HG02798 (cell line): ENCODE measurements around the gene ATP9A.
"Not testable (repeated sequence)": the region's sequence is repeated elsewhere in the genome, so short reads cannot be mapped to it uniquely, and the experiment has no call there.

Source experiments
- ATAC-seq: cut with Tn5 transposase; IDR thresholded peaks from one replicate; pipeline ENCODE4 v1.9.1; 2021; ENCODE audit warnings: mild to moderate bottlenecking; ENCODE audit not compliant: unreplicated experiment, poor library complexity

Gene ATP9A

GRCh38 chr20:51661609-51662178, 106.5 kb downstream of the ATP9A start:
- ATAC-seq = no peak

- no peak for ATAC-seq
Observed at GRCh38 chr20:51660672-51661608, 107.2 kb downstream of the ATP9A start.

- ATAC-seq = no peak
Observed at GRCh38 chr20:51659491-51660050, 108.6 kb downstream of the ATP9A start.

GRCh38 chr20:51656726-51657260, 111.4 kb downstream of the ATP9A start:
- no peak for ATAC-seq

- not testable (repeated sequence) for ATAC-seq
Observed at GRCh38 chr20:51656089-51656488, 112.1 kb downstream of the ATP9A start.

- no peak for ATAC-seq
Observed at GRCh38 chr20:51654495-51654894, 113.7 kb downstream of the ATP9A start.

- no peak for ATAC-seq
Observed at GRCh38 chr20:51654060-51654459, 114.1 kb downstream of the ATP9A start.

- ATAC-seq = no peak
Observed at GRCh38 chr20:51653226-51653625, 115.0 kb downstream of the ATP9A start.

GRCh38 chr20:51651921-51652549, 116.2 kb downstream of the ATP9A start:
- no peak for ATAC-seq

- no peak for ATAC-seq
Observed at GRCh38 chr20:51650685-51651134, 117.5 kb downstream of the ATP9A start.

- no peak for ATAC-seq
Observed at GRCh38 chr20:51648571-51648947, 119.6 kb downstream of the ATP9A start.

- no peak for ATAC-seq
Observed at GRCh38 chr20:51647674-51648570, 120.3 kb downstream of the ATP9A start.

GRCh38 chr20:51643810-51644209, 124.4 kb downstream of the ATP9A start:
- ATAC-seq = not testable (repeated sequence)

GRCh38 chr20:51643390-51643789, 124.8 kb downstream of the ATP9A start:
- ATAC-seq = no peak

- no peak for ATAC-seq
Observed at GRCh38 chr20:51641866-51642265, 126.3 kb downstream of the ATP9A start.

- no peak for ATAC-seq
Observed at GRCh38 chr20:51640743-51641142, 127.4 kb downstream of the ATP9A start.

- ATAC-seq = no peak
Observed at GRCh38 chr20:51639206-51639832, 128.9 kb downstream of the ATP9A start.

- no peak for ATAC-seq
Observed at GRCh38 chr20:51637241-51637640, 130.9 kb downstream of the ATP9A start.

- ATAC-seq = no peak
Observed at GRCh38 chr20:51636123-51636522, 132.1 kb downstream of the ATP9A start.
